Retina (tissue), 1 donor: ENCODE results near the gene TENM4.

Experiments used
- DNase-seq: peaks from one replicate; pipeline ENCODE4 v3.0.0-alpha.2; 2016

Gene TENM4

GRCh38 chr11:79382301-79383050 lies 58.4 kb downstream of the TENM4 start:
- no peak for DNase-seq

- DNase-seq: no peak
Observed at GRCh38 chr11:79381036-79381435, 59.8 kb downstream of the TENM4 start.

GRCh38 chr11:79377406-79377805 lies 63.4 kb downstream of the TENM4 start:
- no peak for DNase-seq

- DNase-seq: no peak
Observed at GRCh38 chr11:79375818-79376550, 64.8 kb downstream of the TENM4 start.

- no peak for DNase-seq
Observed at GRCh38 chr11:79374727-79375126, 66.1 kb downstream of the TENM4 start.

DNA sequence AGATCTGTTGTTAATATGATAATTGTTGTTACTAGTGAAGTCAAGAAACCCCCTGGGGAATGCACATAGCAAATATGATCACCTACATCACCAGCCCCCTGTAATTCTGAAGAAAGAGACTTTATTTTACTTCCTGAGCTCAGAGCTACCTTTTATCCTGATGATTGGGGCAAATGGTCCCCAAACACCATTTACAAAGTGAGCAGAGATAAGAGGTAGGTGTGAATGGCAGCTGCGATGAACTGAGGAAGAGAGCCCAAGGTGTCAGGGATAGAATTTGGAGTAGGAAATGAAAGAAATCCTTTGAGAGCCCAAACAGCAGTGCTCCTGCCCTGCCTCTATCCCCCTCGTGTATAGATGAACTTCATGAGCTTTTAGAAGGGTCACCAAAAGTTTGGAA lies 69.1 kb downstream of the TENM4 start:
- DNase-seq: no peak

DNA sequence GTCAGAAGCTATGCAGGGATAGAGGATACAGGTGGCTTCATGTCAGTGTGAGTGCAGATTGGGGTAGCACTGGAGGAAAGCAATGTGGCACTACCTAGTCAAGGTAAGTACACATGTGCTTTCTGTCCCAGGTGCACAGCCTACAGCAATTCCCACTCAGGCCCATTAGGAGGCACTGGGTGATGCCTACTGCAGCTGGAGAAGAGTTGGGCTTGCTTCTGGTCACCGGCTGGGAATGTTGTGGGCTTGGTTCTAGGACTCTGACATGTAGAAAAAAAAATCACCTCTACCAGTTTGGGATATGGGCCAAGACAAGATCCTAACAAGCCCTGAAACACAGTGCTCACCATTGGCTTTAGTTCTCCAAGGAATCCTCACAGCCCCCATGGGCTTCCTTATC lies 69.7 kb downstream of the TENM4 start:
- no peak for DNase-seq

- no peak for DNase-seq
Observed at GRCh38 chr11:79369055-79369454, 71.8 kb downstream of the TENM4 start.

DNA sequence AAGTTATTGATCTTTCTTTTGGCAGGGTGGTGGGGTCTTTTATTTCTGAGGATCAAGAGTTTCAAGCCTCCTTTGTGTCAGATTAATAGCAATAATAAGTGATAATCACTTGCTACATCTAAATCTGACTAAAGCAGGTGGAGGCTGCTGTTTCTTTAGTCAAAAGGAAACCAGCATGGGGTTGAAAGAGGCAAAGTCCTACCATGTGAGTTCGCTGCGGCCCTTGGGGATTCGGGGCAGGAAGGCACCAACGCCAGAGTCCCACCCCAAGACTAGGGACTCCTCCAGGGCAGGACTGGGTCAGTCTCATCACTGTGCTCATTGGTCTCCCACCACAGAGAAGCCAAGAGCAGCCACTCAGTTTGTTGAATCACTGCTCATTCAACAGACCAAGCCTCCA lies 73.0 kb downstream of the TENM4 start:
- DNase-seq: no peak

GRCh38 chr11:79366218-79366617 lies 74.6 kb downstream of the TENM4 start:
- DNase-seq: no peak

GRCh38 chr11:79363861-79364378 lies 76.9 kb downstream of the TENM4 start:
- DNase-seq: no peak

DNA sequence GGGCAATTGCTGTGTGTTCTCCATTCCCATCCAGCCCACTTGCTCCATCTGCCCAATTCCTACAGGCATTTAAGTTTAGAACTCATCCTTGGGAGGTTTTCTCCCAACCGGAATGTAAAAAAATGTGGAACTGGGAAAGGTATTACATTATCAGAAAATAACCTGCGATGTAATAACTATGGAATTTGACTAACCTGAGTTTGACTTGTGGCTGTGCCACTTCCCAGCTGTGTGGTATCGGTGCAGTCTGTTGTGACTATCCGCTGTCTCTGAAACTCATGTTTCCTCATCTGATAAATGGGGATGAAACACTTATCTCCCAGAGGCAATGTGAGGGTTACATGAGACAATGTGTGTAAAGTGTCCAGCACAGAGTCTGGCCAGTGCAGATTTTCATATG lies 77.6 kb downstream of the TENM4 start:
- no peak for DNase-seq

- DNase-seq: no peak
Observed at GRCh38 chr11:79362821-79363220, 78.0 kb downstream of the TENM4 start.

- no peak for DNase-seq
Observed at GRCh38 chr11:79362206-79362757, 78.5 kb downstream of the TENM4 start.

- DNase-seq: no peak
Observed at GRCh38 chr11:79358258-79358657, 82.6 kb downstream of the TENM4 start.

GRCh38 chr11:79353706-79354105 lies 87.1 kb downstream of the TENM4 start:
- no peak for DNase-seq

DNA sequence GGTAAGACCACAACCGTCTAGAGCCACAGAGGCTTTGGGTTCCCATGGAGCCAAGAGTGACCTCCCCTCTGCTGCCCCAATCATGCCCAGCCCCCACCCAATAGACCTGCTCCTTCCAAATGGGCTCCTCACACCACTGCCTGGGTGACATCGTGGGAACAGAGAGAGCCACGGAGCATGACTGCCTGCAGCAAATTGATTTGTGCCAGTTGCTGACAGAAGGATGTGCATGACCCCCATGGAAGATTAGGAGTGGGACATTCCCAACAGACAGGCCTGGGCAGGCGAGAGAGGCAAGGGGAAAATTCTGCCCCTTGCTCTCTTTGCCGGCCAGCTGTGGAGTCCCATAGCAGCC lies 88.5 kb downstream of the TENM4 start:
- peak; percentile 53 for DNase-seq

DNA sequence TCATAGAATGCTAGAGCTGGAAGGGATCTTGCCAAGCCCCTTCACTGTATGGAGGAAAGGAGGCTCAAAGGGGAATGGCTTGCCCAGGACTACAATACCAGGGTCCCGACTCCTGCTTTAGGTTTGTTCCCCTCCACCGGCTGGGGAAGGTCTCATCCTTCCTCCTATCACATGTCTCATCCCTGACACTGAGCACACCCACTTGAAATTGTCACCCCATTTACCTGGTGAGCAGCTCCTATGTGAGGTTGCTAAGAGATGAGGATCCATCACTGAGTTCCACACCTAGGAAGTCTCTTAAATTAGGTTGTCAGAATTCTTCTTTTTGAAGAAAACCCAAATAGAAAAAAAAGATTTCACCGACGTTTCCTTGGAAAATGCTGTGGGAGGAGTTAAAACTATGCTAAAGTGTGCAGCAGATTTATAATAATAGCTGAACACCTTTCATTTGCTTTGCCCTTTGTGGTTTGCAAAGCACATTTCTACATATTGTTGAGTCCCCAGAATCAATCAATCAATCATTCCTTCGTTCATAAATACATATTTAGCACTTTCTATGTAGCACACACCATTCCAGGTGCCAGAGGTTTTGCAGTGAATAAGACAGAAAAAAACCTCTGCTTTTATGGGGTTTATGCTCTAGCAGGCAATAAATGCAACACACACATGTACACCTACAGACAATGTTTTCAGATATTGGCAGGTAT lies 91.7 kb downstream of the TENM4 start:
- no peak for DNase-seq

GRCh38 chr11:79346021-79346420 lies 94.8 kb downstream of the TENM4 start:
- no peak for DNase-seq

- no peak for DNase-seq
Observed at GRCh38 chr11:79344753-79345294, 96.0 kb downstream of the TENM4 start.

- DNase-seq: no peak
Observed at GRCh38 chr11:79342686-79343085, 98.1 kb downstream of the TENM4 start.

GRCh38 chr11:79342236-79342635 lies 98.6 kb downstream of the TENM4 start:
- no peak for DNase-seq

DNA sequence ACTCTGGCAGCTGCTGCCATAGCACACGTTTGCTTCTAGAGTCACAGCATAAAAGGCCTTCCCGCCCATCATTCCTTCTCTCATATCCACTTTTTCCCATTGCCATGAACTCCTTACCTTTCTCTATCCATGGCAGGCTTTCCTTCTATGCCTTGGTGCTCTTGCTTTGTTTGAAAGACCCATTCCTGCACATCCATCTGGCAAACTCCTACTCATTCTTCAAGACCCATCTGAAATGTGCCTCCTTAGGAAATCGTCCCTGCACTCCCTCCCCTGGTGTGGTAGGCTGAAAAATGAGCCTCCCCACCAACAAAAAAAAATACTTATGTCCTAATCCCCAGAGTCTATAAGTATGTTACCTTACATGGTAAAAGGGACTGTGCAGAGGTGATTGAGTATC lies 100.3 kb downstream of the TENM4 start:
- no peak for DNase-seq
